Measurements from ENCODE around the gene OTULINL.

OTULINL gene

GRCh38 chr5:14577079-14577725 is 4.4 kb upstream of the OTULINL start:
- no peak for DNase-seq

DNA sequence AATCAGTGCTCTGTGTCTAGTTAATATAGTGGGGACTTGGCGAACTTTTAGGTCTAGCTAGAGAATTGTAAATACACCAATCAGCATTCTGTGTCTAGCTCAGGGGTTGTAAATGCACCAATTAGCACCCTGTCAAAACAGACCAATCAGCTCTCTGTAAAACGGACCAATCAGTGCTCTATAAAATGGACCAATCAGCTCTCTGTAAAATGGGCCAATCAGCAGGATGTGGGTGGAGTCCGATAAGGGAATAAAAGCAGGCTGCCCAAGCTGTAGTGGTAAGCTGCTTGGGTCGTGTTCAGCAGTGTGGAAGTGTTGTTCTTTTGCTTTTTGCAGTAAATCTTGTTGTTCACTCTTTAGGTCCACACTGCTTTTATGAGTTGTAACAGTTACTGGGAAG is 3.6 kb upstream of the OTULINL start:
- peak; percentile 13 for DNase-seq

GRCh38 chr5:14579246-14579645 is 2.3 kb upstream of the OTULINL start:
- no peak for DNase-seq

DNA sequence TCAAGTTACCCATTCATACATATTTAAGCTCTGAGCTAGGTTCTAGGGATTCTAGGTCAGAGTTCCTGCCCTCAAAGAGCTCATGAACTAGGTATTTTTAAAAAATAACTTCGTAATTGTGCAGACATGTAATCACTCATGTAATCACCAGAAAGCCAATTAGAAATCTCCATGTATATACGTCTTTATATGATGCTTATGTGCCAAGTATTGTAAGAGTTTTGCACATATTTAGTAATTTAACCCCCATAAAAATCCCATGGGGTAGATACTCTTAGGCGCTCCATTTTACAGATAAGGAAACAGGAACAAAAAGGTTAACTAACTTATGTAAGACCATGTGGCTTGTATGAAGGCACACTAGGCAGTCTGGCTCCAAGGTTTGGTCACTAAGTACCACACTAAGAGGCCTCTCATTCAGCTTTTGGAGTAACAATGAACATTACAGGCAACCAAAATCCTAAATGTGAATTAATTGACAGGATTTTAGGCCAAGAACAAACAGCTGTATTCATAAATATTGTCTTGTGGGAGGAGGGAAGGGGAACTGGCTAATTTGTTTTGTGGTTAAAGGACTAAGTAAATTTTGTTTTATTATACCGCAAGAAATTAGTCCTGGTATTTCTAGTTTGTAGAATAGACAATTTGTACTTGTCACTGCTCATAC is 1.7 kb upstream of the OTULINL start:
- no peak for DNase-seq

DNA sequence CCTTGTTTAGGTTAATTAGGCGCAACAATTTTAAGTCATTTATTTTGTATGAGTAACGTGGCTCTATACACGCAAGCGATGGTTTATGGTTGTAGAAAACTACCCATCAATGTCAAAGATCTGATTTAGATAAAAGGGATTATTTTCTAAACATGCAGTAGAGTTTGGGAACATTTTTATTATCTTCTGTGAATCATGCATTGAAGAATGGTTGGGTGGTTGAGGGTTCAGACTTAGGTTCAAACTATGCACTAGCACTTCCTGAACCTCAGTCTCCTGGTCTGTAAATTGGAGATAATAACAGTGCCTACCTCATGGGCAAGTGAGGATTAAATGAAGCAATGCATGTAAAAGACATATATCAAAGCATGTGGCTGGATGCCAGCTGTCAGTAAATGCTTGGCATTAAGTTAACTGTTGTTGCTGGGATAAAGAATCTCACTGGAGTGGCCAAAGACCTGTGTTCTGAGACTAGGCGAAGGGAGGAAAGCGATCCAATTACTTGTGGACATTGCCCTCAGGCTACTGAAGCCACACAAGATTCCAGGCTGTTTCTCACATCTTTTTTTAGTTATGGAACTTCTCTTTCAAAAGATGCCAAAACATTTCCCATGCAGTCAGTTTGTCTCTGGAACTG is 1.1 kb upstream of the OTULINL start:
- DNase-seq: peak; percentile 67

DNA sequence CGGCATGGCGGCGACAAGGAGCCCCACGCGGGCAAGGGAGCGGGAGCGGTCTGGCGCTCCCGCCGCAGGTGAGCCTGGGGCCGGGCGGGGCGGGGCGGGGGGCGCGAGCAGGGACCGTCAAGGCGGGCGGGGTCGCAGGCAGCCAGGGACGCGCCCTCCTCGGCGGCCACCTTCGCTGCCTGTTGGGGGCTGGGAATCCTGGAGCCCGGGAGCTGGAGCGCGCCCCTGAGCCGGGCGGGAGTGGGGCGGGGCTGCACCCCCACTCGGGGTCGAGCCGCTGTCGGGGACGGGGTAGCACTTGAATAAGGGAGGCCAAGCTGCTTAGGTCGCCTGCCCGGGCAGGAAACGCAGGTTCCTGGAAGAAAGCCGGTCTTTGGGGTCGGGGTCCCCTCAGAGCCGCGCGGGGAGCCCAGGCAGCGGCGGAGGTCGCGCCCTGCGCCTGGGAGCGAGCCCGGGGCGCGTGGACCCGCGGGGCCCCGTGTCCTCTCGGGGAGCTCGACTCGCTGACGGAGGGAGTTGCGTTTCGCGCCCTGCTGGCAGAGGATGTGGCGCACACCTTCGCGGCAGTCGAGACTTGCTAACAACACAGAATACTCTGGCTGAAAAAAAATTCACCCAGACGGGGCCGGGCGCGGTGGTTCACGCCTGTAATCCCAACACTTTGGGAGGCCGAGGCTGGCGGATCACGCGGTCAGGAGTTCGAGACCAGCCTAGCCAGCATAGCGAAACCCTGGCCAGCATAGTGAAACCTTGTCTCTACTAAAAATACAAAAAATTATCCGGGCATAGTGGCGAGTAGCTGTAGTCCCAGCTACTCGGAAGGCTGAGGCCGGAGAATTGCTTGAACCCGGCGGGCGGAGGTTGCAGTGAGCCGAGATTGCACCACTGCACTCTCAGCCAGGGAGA is 552 bp downstream of the OTULINL start:
- DNase-seq: peak; percentile 78

- peak; percentile 26 for DNase-seq
Measured at GRCh38 chr5:14582797-14583137, 1.2 kb downstream of the OTULINL start.

GRCh38 chr5:14584848-14585247 is 3.3 kb downstream of the OTULINL start:
- DNase-seq: no peak

DNA sequence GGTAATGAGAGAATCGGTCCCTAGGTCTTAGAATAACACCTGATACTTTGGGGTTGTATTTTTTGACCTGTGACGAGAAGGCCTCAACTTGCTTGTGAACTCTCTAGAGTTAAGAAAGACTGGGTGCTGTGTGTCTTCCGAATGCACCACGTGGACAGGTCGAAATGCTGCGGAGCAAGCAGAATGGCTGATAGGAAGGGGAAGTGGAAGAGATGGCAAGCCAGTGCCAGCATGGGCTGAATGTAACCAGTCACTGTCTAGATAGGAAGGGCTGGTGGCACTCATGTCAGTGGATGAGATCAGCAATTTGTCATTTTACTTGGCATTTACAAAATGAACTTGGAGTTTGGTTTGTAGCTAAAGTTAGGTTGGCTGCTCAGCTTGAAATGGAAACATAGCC is 5.6 kb downstream of the OTULINL start:
- no peak for DNase-seq

DNA sequence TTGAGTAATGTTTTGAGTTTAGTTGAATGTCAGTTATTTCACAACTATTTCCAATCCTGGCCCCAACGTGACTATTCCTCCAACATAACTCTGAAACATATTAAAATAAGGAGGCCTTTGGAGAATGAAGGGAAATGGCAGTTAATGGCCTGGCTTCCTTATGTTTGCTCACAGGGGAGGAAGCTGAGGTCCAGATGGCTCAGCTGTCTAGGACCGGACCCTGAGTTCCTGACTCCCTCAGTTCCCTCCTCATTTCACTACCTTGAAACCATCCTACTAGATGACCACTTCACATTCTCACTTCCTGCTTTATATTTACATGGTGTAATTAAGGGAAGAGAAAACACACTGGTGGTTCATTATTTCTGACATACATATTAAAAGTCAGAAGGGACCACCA is 6.6 kb downstream of the OTULINL start:
- DNase-seq: no peak

DNA sequence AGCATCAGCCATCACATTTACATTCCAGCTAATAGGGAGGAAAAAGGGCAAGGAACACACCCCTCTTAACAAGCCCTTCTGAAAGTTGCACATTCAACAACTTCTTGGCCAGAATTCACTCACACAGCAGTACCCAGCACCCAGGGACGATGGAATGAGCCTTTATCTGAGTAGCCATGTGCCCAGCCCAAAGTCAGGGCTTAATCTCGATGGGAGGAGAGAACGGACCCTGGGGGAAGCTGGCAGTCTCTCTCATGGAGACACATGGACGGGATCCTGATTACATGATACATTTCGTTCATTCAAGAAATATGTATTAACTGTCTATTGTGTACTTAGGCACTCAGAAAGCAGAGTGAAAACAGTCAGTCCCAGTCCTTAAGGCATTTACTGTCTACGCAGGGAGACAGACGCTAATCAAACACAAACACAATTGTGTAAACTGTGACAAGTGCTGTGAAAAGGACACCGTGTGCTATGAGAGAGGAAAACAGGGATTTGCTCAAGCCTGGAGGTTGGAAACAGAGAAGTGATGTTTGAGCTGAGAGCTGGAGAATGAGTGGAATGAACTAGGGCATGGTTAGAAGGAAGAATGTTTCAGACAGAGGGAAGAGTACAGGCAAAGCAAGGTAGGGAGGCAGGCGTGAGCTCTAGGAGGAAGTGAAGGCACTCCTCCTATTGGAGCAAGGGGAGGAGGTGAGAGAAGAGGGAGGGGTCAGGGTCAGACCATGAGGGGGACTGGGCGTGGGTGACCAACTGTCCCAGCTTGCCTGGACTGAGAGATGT is 7.4 kb downstream of the OTULINL start:
- DNase-seq: no peak

DNA sequence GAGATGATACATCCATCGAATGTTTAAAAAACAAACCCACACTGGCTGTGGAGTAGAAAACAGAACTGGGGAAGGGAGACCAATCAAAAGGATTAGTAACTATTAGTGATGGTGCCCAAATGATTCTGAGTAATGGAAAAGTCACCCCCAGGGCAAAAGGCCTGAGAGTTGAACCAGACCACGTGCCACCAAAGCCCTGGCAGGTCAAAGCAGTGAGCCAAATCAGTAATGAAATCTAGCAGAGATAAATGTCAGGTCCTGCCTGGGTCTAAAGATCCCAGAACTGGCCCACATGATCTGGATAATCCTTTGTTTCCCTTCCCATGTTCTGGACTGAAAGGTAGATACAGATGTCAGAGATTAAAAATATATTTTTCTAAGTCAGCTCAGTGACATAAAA is 9.4 kb downstream of the OTULINL start:
- DNase-seq: no peak

DNA sequence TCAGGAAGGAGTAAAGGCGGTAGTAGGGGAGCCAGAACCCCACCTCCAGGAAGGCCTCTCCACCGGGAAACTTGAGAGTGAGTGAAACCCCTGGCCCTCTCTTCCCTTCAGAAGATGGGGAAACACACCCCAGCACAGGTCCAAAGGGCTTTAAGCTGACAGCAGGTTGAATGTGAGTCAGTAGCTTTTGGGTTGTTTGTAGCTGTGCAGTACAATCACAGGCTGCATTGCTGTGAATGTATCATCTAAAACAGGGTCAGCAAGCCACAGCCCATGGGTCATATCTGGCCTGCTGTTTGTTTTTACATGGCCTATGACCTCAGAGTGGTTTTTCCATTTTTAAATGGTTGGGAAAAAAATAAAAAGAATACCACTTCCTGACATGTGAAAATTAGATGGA is 10.0 kb downstream of the OTULINL start:
- DNase-seq: no peak

- no peak for DNase-seq
Measured at GRCh38 chr5:14593326-14594021, 11.9 kb downstream of the OTULINL start.

DNA sequence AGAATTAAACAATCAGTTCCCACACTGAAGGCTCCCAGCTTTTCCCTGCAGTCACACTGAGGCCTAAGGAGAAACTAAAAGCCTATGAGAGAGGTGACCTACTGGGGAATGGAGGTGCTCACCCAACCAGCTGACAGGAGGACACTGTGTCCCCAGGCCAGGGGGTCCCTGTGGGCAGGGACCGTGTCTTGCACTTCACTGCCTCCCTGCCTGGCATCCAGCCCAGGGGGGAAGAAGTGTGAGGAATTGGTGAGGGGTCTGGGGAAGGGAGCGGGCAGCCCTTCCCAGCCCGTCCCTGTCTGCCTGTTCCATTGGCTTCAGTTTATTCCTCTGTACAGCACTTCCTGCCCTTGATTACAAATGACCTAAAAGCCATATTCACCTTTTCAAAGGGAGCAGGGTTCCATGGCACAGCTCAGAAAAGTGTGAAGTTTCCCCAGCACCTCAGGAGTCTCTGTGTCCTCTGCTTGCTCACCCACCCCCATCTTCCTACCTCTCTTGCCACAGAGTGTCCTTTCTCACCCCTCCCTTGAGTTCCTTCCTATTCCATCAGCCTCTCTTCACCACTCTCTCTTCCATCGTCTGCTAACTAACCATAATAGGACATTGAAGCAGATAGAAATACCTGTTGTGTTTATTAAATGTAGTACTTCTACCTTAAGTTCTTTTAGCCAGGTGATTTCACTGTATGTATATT is 12.9 kb downstream of the OTULINL start:
- no peak for DNase-seq

DNA sequence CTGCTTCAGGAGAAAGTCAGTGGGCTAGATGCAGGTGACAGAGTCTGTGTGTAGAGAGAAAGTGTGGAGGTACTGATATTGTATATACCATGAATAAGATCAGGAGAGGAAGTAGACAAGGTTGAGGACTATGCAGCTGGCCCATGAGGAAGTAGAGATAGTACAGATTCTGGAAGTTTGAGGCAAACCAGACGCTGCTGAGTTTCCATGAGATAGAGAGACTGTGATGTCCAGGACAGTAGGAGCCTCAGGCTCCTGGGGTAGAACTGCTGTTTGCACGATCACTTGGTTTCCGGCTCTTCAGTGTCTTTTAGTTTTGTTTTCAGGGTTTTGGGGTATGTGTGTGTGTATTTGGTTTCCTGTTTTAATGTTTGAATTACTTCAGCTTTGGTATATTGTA is 13.6 kb downstream of the OTULINL start:
- no peak for DNase-seq

DNA sequence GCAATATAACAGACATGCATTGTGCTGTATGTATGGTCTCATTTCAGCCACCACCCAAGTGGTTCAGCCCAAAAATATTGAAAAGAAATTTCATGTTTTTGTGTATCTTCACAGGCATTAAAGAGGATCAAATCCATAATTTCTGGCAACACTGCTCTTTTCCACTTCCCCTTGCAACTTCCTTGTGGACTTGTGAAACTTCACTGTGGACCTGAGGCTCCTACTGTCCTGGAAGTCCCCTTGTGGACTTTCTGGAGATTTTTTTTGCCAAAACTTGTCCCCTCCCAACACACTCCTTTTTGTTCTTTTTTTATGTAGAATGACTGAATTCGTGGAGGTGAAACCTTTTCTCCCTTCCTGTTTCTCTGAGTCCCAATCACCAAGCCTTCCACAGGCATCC is 14.3 kb downstream of the OTULINL start:
- no peak for DNase-seq

- DNase-seq: no peak
Measured at GRCh38 chr5:14597080-14597479, 15.5 kb downstream of the OTULINL start.

DNA sequence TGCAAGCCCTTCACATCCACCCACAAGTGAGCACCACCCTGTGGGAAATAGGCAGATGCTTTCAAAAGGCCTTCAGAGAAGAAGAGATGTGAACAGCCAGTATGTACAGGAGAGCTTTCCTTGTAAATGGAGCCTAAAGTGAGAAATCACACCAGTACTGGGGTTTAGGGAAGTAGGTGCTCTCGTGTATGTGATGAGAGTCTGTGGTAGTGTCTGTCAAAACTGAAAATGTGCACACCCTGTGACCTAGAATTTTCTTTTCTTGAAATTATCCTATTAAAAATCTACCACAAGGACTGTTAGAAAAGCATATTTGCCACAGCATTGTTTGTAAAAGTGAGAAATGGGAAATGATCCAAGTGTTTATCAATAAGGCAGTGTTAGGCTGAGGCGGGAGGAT is 16.6 kb downstream of the OTULINL start:
- no peak for DNase-seq

DNA sequence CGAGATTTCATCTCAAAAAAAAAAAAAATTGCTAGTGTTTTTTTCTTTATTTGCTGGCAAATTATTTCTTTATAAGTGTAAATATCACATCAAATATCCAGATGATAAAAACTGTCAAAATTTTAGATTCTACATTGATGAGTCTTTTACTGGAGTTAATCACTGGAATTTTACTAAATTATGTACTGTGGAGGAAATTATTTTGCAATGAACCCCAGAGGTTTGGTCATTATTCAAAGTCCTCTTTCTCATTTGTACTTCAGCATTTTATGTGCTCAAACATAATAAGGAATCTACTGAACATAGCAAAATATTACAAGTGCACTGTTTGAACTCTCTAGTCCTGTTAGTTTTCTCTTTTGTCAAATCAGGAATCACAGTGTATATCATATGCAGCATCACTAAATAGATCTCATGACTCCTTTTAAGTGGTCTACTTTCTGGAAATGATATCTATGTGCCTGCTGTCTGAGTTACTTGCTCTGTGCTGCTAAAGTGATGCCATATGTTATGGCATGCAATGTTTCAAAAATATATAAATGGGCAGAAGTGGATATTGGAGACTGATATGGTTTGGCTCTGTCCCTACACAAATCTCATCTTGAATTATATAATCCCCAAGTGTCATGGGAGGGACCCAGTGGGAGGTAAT is 18.0 kb downstream of the OTULINL start:
- no peak for DNase-seq

- no peak for DNase-seq
Measured at GRCh38 chr5:14600846-14601245, 19.3 kb downstream of the OTULINL start.

Measured in NCI-H82 (cell line).